CD4-positive, alpha-beta T cell treated with Interleukin-12 subunit alpha and Interleukin-12 subunit beta, for 1 hour (primary cell): ENCODE measurements around the gene PEX19.

Experiments
- DNase-seq: peaks from one replicate; pipeline ENCODE4 v3.0.0-alpha.2; 2020

The PEX19 gene

GRCh38 chr1:160277330-160277729 lies 7.6 kb downstream of the PEX19 start:
- DNase-seq, result no peak

- DNase-seq, result no peak
Observed at GRCh38 chr1:160271025-160271424, 13.9 kb downstream of the PEX19 start.

- DNase-seq, result no peak
Observed at GRCh38 chr1:160267284-160267991, 17.5 kb downstream of the PEX19 start.

GRCh38 chr1:160264795-160265307 lies 20.1 kb downstream of the PEX19 start:
- no peak for DNase-seq

GRCh38 chr1:160261893-160262794 lies 22.8 kb downstream of the PEX19 start, which contains the start of gene DCAF8:
DCAF8 (minus strand) TSS chr1:160262549; CDS start chr1:160244008, 18,541 bp downstream.
- peak; percentile 98 for DNase-seq

GRCh38 chr1:160261556-160261892 lies 23.4 kb downstream of the PEX19 start:
- peak; percentile 88 for DNase-seq

GRCh38 chr1:160260406-160261382 lies 24.2 kb downstream of the PEX19 start:
- DNase-seq, result peak; percentile 15

GRCh38 chr1:160258177-160258798 lies 26.6 kb downstream of the PEX19 start:
- no peak for DNase-seq

GRCh38 chr1:160257411-160258015 lies 27.4 kb downstream of the PEX19 start:
- DNase-seq, result no peak

- DNase-seq, result no peak
Observed at GRCh38 chr1:160256396-160257046, 28.4 kb downstream of the PEX19 start.

- no peak for DNase-seq
Observed at GRCh38 chr1:160255781-160256300, 29.1 kb downstream of the PEX19 start.

- DNase-seq, result peak; percentile 71
Observed at GRCh38 chr1:160251687-160252526, 33.0 kb downstream of the PEX19 start.

GRCh38 chr1:160251011-160251410 lies 33.9 kb downstream of the PEX19 start:
- DNase-seq, result no peak

- no peak for DNase-seq
Observed at GRCh38 chr1:160247053-160247452, 37.9 kb downstream of the PEX19 start.

- no peak for DNase-seq
Observed at GRCh38 chr1:160245434-160245833, 39.5 kb downstream of the PEX19 start.

GRCh38 chr1:160244209-160244608 lies 40.7 kb downstream of the PEX19 start:
- no peak for DNase-seq

GRCh38 chr1:160243767-160244166 lies 41.2 kb downstream of the PEX19 start:
- DNase-seq, result no peak

GRCh38 chr1:160239582-160240299 lies 45.2 kb downstream of the PEX19 start:
- no peak for DNase-seq

- DNase-seq, result no peak
Observed at GRCh38 chr1:160238408-160238807, 46.5 kb downstream of the PEX19 start.
